Measurements from ENCODE around the gene KLHL29. TPM values are rescaled to one million over a fixed set of nuclear protein-coding genes. Genes with fewer than 3 reads are reported as not detected.

Gene KLHL29
- total RNA-seq, 4 donors from 2014 or later = 7.6 to 15.3 (median 8.4) TPM

DNA sequence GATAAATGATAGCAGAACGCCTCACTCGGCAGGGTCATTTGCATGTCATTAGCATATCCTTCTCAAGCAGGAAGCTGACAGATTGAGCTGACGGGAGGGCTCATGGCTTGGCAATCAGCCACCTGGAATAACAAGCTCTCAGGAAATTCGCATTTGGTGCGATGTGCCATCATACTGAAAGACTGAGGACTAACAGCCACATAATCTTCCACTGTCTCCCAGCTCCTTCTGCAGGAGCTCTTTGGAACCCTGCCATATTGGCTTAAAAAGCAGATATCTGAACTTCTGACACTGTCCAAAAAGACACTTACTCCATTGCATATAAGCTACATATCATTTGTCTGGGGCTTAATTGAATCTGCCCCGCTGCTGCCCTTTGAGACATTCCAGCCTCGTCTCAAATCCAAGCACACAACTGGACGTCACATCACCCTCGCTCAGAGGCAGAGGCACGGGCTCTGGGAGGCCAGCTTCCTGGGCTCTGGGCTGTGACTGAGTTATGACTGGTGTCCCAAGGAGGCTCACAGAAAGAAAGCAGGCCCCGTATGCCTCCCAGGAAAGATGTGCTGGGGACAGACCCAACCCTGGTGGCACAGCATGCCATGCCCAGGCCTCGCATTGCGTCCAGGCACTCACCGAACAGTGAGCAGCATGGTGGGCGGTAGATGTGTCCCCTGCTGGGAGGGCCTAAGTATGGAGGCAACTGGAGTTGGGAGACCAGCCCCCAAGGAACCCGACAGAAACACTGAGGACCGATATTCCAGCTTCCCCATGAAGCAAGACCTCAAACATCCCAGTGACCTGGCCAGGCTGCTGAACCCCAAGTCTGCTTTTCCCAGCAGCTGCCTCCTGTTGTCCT lies 314.0 kb downstream of the KLHL29 start:
- TF ChIP-seq, protein P1, sequence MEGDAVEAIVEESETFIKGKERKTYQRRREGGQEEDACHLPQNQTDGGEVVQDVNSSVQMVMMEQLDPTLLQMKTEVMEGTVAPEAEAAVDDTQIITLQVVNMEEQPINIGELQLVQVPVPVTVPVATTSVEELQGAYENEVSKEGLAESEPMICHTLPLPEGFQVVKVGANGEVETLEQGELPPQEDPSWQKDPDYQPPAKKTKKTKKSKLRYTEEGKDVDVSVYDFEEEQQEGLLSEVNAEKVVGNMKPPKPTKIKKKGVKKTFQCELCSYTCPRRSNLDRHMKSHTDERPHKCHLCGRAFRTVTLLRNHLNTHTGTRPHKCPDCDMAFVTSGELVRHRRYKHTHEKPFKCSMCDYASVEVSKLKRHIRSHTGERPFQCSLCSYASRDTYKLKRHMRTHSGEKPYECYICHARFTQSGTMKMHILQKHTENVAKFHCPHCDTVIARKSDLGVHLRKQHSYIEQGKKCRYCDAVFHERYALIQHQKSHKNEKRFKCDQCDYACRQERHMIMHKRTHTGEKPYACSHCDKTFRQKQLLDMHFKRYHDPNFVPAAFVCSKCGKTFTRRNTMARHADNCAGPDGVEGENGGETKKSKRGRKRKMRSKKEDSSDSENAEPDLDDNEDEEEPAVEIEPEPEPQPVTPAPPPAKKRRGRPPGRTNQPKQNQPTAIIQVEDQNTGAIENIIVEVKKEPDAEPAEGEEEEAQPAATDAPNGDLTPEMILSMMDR (IDR thresholded peaks at IDR 0.05; ENCODE audit: low read depth) = no peak

- TF ChIP-seq, protein P1 (IDR thresholded peaks at IDR 0.05; ENCODE audit: low read depth) = no peak
These were observed 314.6 kb downstream of the KLHL29 start for GRCh38 chr2:23699580-23699925.

GRCh38 chr2:23700627-23701026 lies 315.6 kb downstream of the KLHL29 start:
- TF ChIP-seq, protein P1 (IDR thresholded peaks at IDR 0.05; ENCODE audit: low read depth) = no peak

DNA sequence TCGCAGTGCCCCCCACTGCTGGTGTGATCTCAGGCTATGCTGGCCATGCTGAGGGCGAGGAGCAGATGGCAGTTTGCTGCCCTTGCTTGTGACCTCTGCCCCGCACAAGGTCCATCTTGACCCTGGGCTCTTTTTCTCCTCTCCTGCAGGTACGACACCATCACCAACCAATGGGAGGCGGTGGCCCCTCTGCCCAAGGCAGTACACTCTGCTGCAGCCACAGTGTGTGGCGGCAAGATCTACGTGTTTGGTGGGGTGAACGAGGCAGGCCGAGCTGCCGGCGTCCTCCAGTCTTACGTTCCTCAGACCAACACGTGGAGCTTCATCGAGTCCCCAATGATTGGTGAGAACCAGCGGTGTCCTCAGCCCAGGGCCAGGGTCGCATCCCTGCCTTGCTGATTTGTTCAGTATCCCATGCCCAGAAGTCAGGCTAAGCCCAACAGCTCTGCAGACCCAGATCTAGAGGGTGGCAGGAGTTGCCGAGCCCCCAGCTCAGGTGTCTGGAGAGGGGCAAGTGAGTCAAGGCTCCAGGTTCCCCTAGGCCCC lies 318.1 kb downstream of the KLHL29 start:
- TF ChIP-seq, protein P1 (IDR thresholded peaks at IDR 0.05; ENCODE audit: low read depth) = no peak

DNA sequence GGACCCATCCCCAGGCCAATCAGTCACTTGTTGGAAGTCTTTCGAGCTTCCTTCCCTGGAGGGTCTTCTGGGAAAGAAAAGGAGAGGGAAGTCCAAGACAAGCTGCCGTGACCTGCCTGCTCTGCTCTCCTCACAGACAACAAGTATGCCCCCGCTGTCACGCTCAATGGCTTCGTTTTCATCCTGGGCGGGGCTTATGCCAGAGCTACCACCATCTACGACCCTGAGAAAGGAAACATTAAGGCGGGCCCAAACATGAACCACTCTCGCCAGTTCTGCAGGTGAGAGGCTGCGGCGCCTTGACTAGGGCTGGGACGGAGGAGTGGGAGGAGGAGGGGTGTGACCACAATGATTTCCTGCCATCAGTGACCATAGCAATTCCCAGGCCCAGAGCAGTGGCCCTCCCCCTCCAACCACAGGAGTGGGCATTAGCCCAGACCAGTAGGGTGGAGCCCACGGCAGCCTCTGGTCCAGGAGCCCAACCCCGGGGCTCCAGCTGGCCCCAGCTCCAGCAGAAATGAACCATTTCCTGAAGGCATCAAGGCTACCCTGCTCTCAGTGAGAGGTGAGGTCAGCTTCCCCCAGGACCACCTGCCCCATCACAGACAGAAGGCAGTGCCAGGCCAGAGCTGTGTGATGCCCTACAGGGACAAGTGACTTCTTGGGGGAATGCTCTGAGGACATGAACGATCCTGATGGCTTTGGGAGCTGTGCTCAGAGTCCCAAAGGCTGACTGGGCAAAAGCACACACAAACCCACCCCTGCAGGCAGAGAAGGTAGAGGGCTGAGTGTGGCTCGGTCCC lies 318.8 kb downstream of the KLHL29 start:
- TF ChIP-seq, protein P1 (IDR thresholded peaks at IDR 0.05; ENCODE audit: low read depth) = no peak

GRCh38 chr2:23705771-23706612 lies 321.0 kb downstream of the KLHL29 start:
- TF ChIP-seq, protein P1 (IDR thresholded peaks at IDR 0.05; ENCODE audit: low read depth) = no peak
